ENCODE measurements around the gene CAPN5.
"Not testable (repeated sequence)": the region's sequence is repeated elsewhere in the genome, so short reads cannot be mapped to it uniquely, and the experiment has no call there.

CAPN5 gene

DNA sequence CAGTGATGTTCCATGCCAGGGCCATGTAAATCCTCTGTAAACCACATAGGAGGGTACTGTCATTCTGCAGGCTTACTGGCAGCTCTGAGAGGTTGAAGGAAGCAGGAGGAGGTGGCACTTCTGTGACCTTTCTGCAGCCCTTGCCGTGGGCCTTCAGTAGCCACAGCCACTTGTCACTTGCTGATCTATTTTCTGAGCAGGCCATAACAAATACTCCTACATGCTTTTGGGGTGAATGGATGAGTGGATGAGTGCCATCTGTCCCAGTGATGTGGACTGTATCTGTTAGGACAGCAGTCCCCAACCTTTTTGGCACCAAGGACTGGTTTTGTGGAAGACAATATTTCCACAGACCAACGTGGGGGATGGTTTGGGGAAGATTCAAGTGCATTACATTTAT is 22.4 kb upstream of the CAPN5 start:
- DNase-seq = no peak

- DNase-seq = no peak
Observed at GRCh38 chr11:77044886-77045285, 21.9 kb upstream of the CAPN5 start.

DNA sequence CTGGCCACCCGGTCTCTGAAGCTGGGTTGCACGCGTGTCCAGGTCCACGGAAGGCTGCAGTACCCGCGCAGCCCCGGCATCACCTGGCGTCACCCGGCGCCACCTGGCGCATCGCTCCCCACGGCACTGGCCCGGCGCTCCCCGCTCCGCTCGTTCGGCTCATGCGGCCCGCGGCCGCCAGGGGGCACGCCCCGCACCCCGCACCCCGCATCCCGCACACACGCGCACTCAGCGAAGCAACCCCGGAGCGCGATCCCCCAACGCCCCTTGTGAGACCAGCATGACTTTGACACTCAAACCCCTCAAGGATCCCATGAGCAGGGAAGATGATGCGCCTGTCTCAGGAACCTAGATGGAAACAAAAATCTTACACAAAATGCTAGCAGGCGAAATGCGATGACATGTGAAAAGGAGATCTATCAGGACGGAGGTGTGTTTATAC is 20.7 kb upstream of the CAPN5 start:
- DNase-seq = peak; percentile 58

DNA sequence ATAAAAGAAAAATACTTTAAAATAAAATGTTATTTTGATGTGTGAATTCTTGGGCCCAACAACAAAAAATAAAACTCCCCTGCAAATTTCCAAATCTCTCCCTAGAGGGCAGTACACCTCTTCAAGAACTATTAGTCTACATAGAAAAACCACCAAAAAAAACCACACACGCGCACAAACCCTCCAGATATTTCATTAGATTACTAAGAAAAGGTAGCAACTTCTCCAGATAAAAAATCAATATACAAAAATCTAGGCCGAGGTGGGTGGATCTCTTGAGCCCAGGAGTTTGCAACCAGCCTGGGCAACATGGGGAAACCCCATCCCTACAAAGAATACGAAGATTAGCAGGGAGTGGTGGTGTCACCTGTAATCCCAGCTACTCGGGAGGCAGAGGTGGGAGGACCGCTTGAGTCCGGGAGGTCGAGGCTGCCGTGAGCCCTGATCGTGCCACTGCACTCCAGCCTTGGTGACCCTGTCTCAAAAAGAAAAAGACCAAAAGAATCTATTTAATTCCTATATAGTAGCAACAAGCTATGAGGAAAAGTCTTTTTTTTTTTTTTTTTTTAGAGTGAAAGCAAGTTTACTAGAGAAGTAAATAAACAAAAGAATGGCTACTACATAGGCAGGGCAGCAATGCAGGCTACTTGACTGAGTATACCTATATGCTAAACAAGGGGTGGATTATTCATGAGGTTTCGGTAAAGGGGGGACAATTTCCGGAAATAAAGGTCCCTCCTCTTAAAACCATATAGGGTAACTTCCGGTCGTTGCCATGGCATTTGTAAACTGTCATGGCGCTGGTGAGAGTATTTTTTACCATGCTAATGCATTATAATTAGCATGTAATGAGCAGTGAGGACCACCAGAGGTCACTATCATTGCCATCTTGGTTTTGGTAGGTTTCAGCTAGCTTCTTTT is 19.5 kb upstream of the CAPN5 start:
- DNase-seq = peak; percentile 98

GRCh38 chr11:77047928-77048446 is 18.8 kb upstream of the CAPN5 start:
- not testable (repeated sequence) for DNase-seq

DNA sequence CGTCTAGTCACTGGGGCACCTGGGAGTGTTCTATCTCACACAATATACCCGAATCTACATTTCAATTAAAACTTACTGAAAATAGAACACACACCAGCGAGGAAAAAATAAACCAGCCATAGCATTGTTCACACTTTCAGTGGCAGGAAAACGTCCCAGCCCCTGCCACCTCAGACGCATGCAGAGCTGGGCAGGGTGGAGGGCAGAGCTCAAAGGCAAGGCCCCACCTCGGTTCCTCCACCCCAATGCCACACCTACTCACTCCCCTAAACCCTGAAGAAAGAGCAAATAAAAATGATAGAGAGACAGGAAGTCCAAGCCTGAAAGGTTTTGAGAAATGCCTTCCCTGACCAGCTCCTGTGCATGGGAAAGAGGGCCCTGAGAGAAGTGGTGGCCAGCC is 17.7 kb upstream of the CAPN5 start:
- no peak for DNase-seq

- DNase-seq = no peak
Observed at GRCh38 chr11:77051511-77051910, 15.3 kb upstream of the CAPN5 start.

- DNase-seq = no peak
Observed at GRCh38 chr11:77052518-77052917, 14.3 kb upstream of the CAPN5 start.

GRCh38 chr11:77053217-77054015 is 13.4 kb upstream of the CAPN5 start:
- DNase-seq = peak; percentile 44

GRCh38 chr11:77054084-77054483 is 12.7 kb upstream of the CAPN5 start:
- DNase-seq = no peak

- DNase-seq = no peak
Observed at GRCh38 chr11:77055101-77055561, 11.6 kb upstream of the CAPN5 start.

- DNase-seq = no peak
Observed at GRCh38 chr11:77055913-77056312, 10.9 kb upstream of the CAPN5 start.

DNA sequence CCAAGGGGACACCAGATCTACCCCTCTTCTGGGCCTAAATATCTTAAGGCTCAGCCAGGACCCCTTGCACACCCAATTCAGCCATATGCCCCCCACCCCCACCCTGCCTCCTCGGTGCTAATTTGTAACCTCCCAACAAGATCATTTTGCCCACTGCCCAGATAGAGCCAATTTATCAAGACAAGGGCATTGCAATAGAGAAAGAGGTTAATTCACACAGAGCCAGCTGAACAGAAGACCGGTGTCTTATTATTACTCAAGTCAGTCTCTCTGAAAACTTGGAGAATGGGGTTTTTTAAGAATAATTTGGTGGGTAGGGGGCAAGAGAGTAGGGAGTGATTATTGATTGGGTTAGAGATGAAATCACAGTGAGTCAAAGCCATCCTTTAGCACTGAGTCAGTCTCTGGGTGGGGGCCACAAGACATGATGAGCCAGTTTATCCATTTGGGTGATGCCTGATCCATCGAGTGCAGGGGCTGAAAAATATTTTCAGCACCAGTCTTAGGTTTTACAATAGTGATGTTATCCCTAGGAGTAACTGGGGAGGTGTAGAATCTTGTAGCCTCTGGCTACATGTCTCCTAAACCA is 9.9 kb upstream of the CAPN5 start:
- no peak for DNase-seq

GRCh38 chr11:77057938-77058474 is 8.8 kb upstream of the CAPN5 start:
- DNase-seq = no peak

- DNase-seq = no peak
Observed at GRCh38 chr11:77058900-77059299, 7.9 kb upstream of the CAPN5 start.

DNA sequence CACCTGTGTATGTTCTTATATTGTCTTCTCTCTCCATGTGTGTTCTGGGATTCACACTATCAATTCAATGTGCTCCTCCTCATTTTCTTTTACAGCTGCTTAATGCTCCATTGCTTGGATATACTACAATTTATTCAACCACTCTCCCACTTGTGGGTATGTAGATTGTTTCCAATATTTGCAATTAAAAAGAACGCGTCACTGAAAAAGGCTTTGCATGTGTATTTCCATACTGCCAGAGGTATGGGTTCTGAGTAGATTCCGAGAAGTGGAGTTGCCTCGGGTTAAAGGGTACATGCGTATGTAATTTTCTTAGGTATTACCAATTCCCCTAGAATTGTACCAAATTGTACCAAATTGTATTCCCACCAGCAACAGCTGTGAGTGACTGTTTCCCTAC is 7.0 kb upstream of the CAPN5 start:
- DNase-seq = no peak

GRCh38 chr11:77060234-77060633 is 6.5 kb upstream of the CAPN5 start:
- no peak for DNase-seq

GRCh38 chr11:77061258-77061657 is 5.5 kb upstream of the CAPN5 start:
- not testable (repeated sequence) for DNase-seq

- no peak for DNase-seq
Observed at GRCh38 chr11:77062924-77063323, 3.8 kb upstream of the CAPN5 start.

DNA sequence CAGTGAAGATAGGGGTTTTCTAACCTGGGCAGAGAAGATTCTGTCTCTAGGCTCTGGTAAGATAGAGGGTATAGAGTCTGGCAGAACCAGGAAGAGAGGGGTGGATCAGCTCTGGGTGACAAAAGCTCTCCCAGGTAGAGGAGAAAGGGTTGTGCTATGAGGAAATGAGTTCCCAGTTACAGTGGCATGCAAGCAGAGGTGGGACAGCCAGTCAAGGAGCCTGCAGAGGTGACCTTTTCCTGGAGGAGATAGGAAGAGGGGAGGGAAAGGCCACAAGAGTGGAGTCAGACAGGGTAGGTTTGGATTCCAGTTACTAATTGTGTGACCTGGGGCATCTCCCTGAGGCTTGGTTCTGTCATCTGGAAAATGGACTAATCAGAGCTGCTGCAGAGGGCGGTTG is 3.4 kb upstream of the CAPN5 start:
- no peak for DNase-seq

GRCh38 chr11:77063861-77064260 is 2.9 kb upstream of the CAPN5 start:
- no peak for DNase-seq

DNA sequence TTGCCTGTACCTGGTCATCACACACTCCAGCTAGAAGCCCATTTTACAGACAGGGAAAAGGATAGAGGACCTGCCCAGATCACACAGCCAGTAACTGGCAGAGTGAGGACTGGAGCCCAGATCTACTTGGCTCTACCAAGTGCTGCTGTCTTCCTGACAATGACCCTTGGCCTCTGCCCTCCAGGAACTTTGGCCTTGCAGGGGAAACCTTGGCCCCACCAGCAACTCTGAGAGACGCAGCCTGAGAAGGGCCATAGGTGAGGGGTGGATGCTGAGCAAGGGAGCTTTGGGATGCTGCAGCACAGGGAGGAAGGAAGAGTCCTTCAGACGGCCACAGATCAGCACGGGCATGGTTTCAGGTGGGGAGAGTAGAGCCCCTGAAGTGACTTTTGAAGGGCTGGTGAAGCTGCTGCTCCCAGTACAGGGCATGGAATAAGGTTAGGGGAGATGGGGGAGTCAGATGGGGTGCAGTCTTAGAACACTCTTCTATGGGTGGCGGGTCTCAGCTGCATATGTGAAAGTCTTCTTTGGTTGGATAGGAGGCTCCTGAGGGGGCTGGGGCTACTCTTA is 2.0 kb upstream of the CAPN5 start:
- DNase-seq = no peak

- DNase-seq = peak; percentile 66
Observed at GRCh38 chr11:77065878-77066228, 918 bp upstream of the CAPN5 start.
